Skeletal muscle cell (primary cell): ENCODE measurements around the gene SPEM3.

Source experiments
- DNase-seq: peaks from one replicate; pipeline ENCODE4 v3.0.0-alpha.2; 2010; ENCODE audit warnings: low read depth
- H3K4me3 ChIP-seq: 2 replicates; pipeline ENCODE4 v1.5.1; 2011; ENCODE audit warnings: low read depth, mild to moderate bottlenecking, control low read depth, low read length, moderate library complexity

SPEM3 gene

DNA sequence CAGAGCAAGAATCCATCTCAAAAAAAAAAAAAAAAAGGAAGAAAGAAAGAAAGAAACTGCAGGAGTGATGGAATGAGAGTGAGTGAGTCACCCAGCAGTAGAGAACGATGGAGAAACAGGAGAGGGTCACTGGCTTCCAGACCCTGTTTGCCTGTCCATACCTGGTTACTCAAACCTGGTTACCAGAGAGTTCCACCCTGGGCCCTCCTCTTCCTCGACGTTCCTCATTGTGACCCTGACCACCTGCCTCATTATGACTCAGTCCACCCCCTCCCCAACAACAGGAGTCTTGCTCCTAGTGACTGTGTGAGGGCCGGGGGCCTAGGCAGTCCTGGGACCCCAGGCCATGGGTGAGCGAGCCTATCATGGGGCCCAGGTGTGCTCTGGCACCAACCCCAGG lies at the start of gene SPEM3:
Gene SPEM3, plus strand, starts transcription at position 301 of the 400 bp plus-strand sequence. Its CDS starts 46 bp downstream, at position 347.
- DNase-seq, result no peak
- H3K4me3 ChIP-seq, result no peak within 1 kb of the TSS

DNA sequence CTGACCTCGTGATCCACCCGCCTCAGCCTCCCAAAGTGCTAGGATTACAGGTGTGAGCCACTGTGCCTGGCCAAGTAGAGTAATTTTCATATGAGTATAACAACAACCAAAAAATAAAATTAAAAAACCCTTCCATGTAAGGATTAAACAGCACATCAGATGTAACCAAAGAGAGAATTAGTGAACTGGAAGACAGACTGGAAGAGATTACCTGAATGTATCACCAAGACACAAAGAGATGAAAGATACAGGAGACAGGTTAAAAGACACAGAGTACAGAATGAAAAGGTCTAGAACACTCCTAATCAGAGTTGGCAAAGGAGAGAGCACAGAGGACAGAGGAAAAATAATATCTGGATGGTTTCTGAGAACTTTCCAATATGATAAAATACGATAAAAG lies 49.5 kb upstream of the SPEM3 start:
- no peak for DNase-seq
- H3K4me3 ChIP-seq, result no peak overlapping the region

DNA sequence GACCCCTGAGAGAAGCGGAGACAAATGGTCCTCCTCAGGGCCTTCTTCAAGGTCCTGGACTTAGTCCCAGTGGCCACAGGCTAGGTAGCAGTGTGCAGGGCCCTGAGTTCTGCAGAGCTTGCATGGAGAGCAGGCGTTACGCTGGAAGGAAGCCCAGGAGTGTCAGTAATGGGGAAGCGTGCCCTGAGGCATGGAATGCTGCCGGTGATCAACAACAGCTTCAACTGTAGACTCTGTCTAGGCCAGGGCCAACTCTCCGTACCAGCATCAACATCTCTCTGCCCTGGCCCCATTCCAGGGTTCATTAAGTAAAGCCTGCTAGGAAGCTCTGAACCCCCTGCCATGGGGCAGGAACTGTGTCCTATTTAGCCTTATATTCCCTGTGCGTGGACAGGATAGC lies 48.3 kb upstream of the SPEM3 start:
- no peak overlapping the region for H3K4me3 ChIP-seq
- DNase-seq, result no peak

DNA sequence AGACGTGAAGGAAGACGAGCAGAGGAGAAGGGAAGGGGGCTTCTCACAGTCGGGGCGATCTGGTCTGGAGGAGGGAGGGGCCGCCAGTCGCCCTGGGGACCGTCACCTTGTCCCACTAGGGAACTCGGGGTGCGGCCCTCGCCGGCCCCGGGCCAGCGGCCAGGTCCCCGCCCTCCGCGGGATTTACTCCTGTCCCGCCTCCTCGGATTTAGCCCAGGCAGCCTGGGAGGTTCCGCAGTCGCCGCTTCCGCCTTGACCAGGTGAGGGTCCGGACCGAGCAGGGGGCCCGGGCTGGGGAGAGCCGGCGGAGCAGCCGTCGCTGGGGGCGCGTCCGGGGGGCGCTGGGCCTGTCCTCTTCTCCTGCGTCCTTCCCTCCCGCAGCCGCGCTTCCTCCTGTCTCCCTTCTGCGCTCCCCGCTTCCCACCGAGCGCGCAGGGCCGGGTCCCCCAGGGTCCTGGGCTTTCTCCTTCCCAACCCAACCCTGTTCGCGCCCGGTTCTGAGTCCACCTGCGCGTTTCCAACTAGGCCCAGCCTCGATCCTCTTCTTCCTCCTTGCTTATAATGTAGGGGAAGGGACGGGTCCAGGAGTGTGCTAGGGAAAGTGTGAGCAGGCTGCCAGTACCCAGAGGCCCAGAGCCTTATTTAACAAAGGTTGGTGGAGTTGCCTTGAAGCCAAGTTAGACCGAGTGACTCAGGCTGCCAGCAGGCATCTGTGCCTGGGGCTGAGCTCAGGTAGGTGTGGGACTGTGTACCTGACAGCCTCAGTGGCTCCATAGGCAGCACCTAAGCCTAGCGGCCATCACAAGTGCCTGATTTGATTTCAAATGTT lies 47.6 kb upstream of the SPEM3 start, which contains the start of gene TNK1:
Gene TNK1, plus strand, starts transcription at position 235 of the 829 bp plus-strand sequence. CDS start 1,838 bp downstream, outside the sequence.
- no peak for DNase-seq
- peak within 1 kb of the TSS; percentile 13 for H3K4me3 ChIP-seq

DNA sequence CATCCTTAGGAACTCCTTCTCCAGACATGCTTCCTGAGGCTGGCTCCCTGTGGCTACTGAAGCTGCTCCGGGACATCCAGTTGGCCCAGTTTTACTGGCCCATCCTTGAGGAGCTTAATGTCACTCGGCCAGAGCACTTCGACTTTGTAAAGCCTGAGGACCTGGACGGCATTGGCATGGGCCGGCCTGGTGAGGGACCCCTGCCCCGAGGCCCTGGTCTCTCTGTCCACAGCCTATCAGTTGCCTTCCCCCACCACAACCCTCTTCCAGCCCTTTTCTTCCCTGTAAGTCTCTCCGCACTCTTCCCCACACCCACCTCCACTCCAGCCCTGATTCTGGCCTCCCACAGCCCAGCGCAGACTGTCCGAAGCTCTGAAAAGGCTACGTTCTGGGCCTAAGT lies 45.8 kb upstream of the SPEM3 start:
- DNase-seq, result no peak
- H3K4me3 ChIP-seq, result no peak overlapping the region

DNA sequence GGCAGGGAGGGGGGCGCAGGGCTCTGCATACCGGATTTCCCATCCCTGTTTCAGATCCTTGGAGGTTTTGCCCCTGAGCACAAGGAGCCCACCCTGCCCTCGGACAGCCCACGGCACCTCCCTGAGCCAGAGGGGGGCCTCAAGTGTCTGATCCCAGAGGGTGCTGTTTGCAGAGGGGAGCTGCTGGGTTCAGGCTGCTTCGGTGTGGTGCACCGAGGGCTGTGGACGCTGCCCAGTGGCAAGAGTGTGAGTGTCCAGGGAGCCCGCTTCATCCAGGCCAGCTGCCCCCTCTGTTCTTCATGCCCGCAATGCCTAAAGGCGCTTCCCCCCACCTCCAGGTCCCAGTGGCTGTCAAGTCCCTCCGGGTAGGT lies 45.3 kb upstream of the SPEM3 start:
- DNase-seq, result no peak
- peak overlapping the region; percentile 47 for H3K4me3 ChIP-seq

DNA sequence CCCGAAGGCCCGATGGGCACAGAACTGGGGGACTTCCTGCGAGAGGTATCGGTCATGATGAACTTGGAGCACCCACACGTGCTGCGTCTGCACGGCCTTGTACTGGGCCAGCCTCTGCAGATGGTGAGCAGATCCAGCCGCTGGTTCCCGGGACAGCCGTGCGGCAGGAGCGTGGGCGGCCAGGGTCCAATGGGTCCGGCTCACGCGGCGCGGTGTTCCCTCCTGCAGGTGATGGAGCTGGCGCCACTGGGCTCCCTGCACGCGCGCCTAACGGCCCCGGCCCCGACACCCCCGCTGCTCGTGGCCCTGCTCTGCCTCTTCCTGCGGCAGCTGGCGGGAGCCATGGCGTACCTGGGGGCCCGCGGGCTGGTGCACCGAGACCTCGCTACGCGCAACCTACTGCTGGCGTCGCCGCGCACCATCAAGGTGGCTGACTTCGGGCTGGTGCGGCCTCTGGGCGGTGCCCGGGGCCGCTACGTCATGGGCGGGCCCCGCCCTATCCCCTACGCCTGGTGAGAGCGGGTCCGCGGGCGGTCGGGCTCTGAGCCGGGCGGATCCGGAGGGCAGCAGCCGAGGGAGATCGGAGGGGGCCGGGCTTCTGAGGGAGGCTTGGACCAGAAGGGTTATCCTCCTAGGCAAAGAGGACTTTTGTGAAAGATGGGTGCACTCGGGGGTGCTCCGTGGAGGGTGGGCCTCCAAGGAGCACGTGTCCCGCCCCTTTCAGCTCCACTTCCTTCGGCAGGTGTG lies 44.7 kb upstream of the SPEM3 start:
- peak overlapping the region; percentile 47 for H3K4me3 ChIP-seq
- no peak for DNase-seq

DNA sequence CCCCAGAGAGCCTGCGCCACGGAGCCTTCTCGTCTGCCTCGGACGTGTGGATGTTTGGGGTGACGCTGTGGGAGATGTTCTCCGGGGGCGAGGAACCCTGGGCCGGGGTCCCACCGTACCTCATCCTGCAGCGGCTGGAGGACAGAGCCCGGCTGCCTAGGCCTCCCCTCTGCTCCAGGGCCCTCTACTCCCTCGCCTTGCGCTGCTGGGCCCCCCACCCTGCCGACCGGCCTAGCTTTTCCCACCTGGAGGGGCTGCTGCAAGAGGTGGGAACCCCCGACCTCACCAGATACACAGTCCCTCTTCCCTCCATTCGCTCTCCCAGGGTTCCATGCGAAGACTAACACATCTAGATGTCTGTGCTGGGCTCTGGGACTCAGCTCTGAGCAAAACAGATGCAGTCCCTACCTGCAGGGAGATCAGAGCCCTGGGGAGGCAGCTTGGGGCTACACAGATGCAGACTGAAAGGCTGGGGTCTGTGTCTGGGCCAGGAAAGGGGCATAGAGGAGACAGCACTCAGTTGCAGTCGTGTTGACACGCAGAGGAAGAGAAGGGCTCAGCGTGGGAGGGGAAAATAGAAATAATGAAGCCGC lies 44.1 kb upstream of the SPEM3 start:
- H3K4me3 ChIP-seq, result peak overlapping the region; percentile 47
- no peak for DNase-seq

DNA sequence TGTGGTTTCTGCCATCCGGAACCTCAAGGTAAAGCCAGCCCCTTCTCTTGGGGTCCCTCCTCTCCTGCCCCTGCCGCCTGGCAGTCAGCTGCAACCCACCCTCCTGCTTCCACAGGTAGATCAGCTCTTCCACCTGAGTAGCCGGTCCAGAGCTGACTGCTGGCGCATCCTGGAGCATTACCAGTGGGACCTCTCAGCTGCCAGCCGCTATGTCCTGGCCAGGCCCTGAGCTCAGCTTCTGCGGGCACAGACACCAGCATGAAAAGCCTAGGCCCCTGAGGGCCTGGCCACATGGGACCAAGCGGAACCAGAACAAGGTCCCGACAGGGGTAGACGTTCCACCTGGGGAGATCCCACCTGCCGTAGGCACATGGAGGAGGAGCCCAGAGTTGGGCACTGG lies 39.8 kb upstream of the SPEM3 start:
- no peak overlapping the region for H3K4me3 ChIP-seq
- no peak for DNase-seq

DNA sequence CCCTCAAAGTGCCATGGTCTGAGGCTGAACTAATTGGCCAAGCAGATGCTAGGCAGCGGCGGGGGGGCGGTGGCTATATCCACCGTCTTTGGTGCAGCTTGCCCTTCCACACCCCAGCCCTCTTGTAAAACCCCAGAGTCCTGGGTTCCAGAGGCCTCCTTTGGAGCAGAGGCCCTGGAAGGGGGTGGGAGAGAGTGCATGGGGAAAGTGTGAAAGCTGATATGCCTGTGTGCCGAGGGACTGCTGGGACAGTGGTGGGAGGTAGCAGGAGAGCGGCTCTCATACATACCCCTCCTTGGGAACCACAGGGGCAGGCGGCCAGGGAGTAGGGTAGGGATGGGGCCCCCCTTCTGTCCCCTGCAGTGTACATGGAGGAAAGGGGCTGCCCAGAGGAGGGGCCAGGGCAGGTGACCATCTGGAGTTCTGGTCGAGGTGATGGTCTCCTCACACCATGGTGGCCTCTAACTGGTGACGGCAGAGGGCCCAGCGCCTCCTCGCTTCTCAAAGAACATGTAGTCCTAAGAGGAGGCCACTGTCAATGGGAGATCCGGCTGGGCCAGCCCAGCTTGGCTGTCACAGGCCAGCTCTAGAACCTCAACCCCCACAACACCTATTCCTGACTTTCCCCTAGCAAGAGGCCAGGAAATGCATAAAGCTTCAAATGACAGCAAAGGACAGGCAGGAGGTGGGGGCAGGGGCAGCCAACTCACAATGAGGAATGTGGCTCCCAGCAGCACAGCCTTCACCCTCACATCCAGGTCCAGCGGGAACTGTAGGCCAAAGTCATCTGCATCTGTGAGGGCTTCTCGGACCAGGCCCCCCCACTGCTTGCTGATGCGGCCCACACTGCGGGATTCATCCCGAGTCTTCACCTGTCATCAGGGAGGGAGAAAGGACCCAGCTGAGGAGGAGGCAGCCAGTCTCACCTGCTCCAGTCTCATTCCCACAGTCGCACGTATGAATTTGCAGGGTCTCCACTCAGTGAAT lies 38.4 kb upstream of the SPEM3 start:
- no peak overlapping the region for H3K4me3 ChIP-seq
- no peak for DNase-seq

DNA sequence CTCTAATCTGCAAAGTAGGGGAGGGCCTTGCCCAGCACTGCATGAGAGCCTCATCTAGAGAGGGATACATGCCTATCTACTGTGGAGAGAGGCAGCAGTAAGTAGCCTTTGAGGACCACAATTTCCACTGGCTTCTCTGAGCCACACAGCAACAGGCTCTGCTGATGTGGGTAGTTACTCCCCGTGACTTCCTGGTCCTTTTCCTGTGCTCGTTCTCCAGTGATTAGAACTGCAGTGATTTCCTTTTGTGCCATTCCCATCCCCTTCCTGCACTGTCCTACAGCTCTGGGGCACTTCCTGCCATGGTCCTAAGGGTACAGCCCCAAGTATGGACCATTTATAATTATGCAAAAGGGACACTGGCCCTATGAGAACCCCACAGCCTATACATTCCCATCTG lies 37.4 kb upstream of the SPEM3 start:
- H3K4me3 ChIP-seq, result no peak overlapping the region
- DNase-seq, result no peak

DNA sequence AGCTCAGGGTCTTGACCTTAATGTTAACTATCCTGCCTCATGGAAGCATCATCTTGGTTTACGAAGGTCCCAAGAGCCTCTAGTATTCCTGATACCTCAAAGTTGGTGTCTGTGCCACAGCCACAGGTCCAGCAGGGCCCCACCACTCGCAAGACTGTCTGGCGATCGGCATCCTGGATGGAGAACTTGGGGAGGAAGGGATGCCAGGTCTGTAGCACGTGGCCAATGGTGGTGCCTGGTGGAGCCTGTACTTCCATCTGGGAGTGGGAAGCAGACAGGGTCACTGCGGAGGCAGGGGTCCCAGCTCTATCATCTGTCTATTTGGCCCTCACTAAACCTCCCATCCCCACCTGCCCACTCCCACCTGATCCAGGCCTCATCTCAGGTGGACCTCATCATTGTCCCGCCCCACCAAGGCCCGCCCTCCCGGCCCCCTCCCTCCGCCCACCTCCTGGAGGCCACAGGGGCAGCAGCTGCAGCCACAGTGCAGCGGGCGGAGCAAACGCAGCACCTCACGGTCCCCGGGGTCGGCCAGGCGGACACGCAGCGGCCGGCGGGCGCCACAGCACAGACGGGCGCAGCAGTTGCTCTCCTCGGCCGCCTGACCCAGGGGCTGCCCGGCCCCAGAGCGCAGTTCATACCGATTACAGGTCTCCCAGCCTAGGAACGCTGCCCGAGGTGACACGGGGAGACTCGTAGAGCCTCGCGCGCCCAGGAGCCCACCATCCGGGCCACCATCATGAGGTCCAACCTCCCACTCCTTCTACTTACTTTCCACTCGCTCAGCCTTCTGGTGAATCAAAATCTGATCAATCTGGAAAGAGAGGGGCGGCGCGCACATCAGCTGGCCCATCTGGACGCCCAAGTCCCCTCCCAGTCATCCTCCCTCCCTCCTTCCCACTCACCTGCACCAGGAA lies 35.7 kb upstream of the SPEM3 start:
- peak overlapping the region; percentile 74 for H3K4me3 ChIP-seq
- no peak for DNase-seq

DNA sequence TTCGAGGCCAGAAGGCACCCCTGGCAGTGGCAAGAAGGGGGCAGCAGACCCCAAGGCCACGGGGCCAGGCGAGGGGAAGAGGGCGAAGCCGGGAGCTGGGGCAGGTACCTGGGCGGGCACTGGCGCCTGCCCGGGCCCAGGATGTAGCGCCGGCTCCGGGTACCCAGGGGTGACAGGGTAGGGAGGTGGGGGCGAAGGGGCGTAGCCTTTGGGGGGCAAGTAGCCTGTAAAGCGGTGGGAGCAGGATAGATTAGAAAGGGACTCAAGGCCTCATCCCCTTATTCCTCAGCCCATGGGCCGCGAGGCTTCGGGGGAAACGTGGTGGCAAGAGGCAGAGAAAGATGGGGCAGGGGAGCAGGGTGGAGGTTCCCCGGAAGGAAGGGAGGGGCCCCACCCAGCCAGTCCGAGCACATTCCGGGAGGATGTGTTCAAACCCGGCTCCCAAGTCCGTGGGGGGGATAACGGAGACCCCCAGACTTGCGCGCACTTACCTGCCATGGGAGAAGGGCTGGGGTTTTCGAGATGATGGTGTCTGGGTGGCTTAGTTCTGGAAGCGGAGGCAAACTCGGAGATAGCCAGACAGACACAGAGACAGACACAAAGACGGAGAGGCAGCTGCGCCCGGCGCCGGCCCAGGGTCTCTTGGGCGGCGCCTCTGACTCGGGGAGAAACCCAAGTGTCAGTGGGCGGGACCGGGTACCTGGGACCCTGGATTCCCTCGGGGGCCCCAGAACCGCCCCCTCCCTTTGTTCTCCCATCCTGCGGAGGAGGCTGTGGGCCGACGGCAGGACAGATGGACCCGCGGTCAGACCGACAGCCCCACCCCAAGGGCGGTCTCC lies 34.8 kb upstream of the SPEM3 start:
- peak overlapping the region; percentile 74 for H3K4me3 ChIP-seq
- no peak for DNase-seq

DNA sequence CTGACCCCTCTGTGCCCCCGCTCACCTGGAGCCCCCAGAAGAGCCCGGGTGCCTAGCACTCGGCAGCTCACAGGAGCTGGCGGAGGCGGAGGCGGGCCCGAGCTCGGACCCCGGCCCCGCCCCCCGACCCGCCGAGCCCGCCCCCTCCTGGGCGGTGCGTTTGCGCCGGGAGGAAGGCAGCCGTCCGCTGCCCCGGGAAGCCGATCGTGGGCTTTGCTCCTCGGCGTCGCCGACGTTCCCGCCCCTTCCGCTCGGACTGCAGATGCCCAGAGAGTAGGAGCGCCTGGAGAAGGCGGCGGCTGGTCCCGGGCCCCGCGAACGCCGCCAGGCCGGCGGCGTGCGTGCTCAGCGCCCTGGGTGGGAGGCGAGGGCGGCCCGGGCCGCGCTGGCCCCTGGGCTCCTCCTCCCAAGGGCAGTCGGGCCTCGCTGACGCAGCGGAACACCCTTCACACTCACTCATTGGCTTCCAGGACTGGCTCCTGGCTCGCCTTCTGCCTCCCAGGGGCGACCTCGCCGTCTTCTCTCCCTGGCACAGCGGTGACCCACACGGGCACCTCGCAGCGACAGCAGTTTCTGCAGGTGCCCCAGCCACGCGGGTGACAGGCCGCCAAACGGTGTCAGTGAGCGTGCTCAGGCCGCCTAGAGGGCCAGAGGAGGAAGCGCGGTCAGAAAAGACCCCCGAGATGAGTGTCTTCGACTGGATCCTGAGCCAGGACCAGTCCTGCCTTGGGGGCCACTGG lies 34.0 kb upstream of the SPEM3 start, which contains the start of gene PLSCR3:
Gene PLSCR3, minus strand, starts transcription at position 74 of the 740 bp plus-strand sequence. CDS start 415 bp downstream, outside the sequence.
- DNase-seq, result peak; percentile 60
- peak within 1 kb of the TSS; percentile 74 for H3K4me3 ChIP-seq

DNA sequence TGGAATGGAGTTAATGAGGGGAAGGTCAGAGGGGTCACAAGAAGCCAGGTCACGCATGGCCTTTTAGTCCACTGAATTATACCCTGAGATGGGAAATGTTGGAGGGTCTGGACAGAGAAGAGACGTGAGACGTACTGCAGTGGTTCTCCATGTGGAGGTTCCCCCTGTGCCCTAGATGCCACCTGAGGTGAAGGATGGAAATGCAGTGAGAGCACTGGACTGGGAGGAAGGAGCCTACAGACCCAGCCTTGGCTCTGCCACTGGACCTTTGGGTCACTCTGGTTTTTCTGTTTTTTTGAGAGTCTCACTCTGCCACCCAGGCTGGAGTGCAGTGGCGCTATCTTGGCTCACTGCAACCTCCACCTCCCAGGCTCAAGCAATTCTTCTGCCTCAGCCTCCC lies 32.5 kb upstream of the SPEM3 start:
- DNase-seq, result no peak
- H3K4me3 ChIP-seq, result no peak overlapping the region

DNA sequence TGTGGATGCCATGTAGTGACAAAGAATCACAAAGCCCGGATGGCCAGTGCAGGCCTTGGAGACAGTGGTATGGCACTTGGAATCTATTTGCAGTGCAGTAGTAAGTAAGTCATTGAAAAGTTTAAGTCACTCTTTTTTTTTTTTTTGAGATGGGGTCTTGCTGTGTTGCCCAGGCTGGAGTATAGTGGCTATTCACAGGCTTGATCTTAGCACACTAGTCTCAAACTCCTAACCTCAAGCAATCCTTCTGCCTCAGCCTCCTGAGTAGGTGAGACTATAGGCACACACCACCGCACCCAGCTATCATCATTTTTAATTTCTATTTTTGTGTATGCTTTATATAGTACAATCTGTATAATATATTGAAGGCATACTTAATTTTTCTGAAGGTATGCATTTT lies 30.0 kb upstream of the SPEM3 start:
- no peak for DNase-seq
- H3K4me3 ChIP-seq, result no peak overlapping the region
